IMR-90 (cell line): Measurements from ENCODE around the gene VEZT. TPM values are rescaled to one million over a fixed set of nuclear protein-coding genes. Genes with fewer than 3 reads are reported as not detected.

Experiments used
- ATAC-seq: fragments of 200-7000 bp; cut with Tn5 transposase; 2 replicates; pipeline ENCODE4 v1.9.1; 2020; ENCODE audit warnings: low read depth, mild to moderate bottlenecking, moderate library complexity
- BruUV-seq: library from RNA; stranded (reverse); fragments of 400-500 nt; replicated peaks from 2 replicates; lab custom pipeline; 2021; lab: Mats Ljungman, UMichigan
- CTCF ChIA-PET: fragments of 300-600 bp; formaldehyde crosslinking; extraction: SDS; loops from one replicate; lab custom pipeline; 2021; ENCODE audit warnings: antibody characterized with exemption; lab: Yijun Ruan, JAX
- POLR2A ChIA-PET: fragments of 300-600 bp; sonication (Branson Sonifier 250); formaldehyde crosslinking; loops from one replicate; lab custom pipeline; 2022; ENCODE audit warnings: antibody characterized with exemption; ENCODE audit not compliant: unreplicated experiment; lab: Charles Lee
- DNase-seq: peaks from one replicate; pipeline ENCODE4 v3.0.0; 2013
- H2AFZ ChIP-seq: replicated peaks from 2 replicates; pipeline ENCODE3; 2013; ENCODE audit warnings: low read length, mild to moderate bottlenecking; ENCODE audit not compliant: poor library complexity
- H2AK5ac ChIP-seq: 2 replicates; pipeline ENCODE4 v1.6.1; 2013; ENCODE audit warnings: low read depth, low read length, inconsistent platforms
- H2AK9ac ChIP-seq: replicated peaks from 2 replicates; pipeline ENCODE3; 2013; ENCODE audit warnings: mild to moderate bottlenecking, low read depth, low read length, moderate library complexity; ENCODE audit not compliant: poor library complexity
- H2BK120ac ChIP-seq: 2 replicates; pipeline ENCODE4 v1.6.1; 2013; ENCODE audit warnings: low read depth, low read length, inconsistent platforms
- H2BK15ac ChIP-seq: 3 replicates; pipeline ENCODE4 v1.6.1; 2013; ENCODE audit warnings: low read depth, low read length, inconsistent platforms
- H2BK20ac ChIP-seq: 2 replicates; pipeline ENCODE4 v1.6.1; 2013; ENCODE audit warnings: low read depth, mild to moderate bottlenecking, inconsistent platforms, low read length, moderate library complexity
- H2BK5ac ChIP-seq: 2 replicates; pipeline ENCODE4 v1.6.1; 2013; ENCODE audit warnings: mild to moderate bottlenecking, low read depth, low read length, inconsistent platforms; ENCODE audit not compliant: poor library complexity, severe bottlenecking
- H3K14ac ChIP-seq: replicated peaks from 2 replicates; pipeline ENCODE4 v1.6.1; 2013; ENCODE audit warnings: low read depth, low read length, inconsistent platforms
- H3K18ac ChIP-seq: 2 replicates; pipeline ENCODE4 v1.6.1; 2013; ENCODE audit warnings: low read depth, low read length, control low read depth
- H3K23ac ChIP-seq: 2 replicates; pipeline ENCODE4 v1.6.1; 2013; ENCODE audit warnings: low read depth, low read length, inconsistent platforms
- H3K27ac ChIP-seq: 2 replicates; pipeline ENCODE4 v1.5.1; 2013; ENCODE audit warnings: mild to moderate bottlenecking, control low read depth, low read length; ENCODE audit not compliant: insufficient read depth
- H3K27me3 ChIP-seq: 2 replicates; pipeline ENCODE4 v1.6.1; 2013; ENCODE audit warnings: low read length; ENCODE audit not compliant: control insufficient read depth, insufficient read depth
- H3K36me3 ChIP-seq: 2 replicates; pipeline ENCODE4 v1.6.1; 2013; ENCODE audit warnings: low read length, mixed read lengths; ENCODE audit not compliant: control insufficient read depth, insufficient read depth
- H3K4ac ChIP-seq: 2 replicates; pipeline ENCODE4 v1.6.1; 2013; ENCODE audit warnings: low read depth, low read length, inconsistent platforms
- H3K4me1 ChIP-seq: 2 replicates; pipeline ENCODE4 v1.6.1; 2013; ENCODE audit warnings: low read length, mixed read lengths; ENCODE audit not compliant: control insufficient read depth, insufficient read depth
- H3K4me2 ChIP-seq: 2 replicates; pipeline ENCODE4 v1.6.1; 2013; ENCODE audit warnings: low read depth, mild to moderate bottlenecking, control low read depth, low read length, moderate library complexity
- H3K4me3 ChIP-seq: 2 replicates; pipeline ENCODE4 v1.5.1; 2013; ENCODE audit warnings: low read depth, mild to moderate bottlenecking, control low read depth, low read length, moderate library complexity; ENCODE audit not compliant: insufficient read depth
- H3K56ac ChIP-seq: 2 replicates; pipeline ENCODE4 v1.6.1; 2013; ENCODE audit warnings: low read length, inconsistent platforms; ENCODE audit not compliant: insufficient read depth; ENCODE audit errors: extremely low read depth
- H3K79me1 ChIP-seq, 2 experiments: 2 replicates each; pipeline ENCODE4 v1.6.1; 2013; ENCODE audit warnings: low read length in 2 of 2, inconsistent platforms in 1 of 2, low read depth in 1 of 2
- H3K9ac ChIP-seq: 2 replicates; pipeline ENCODE4 v1.6.1; 2013; ENCODE audit warnings: low read depth, low read length, control low read depth
- H3K9me1 ChIP-seq: 2 replicates; pipeline ENCODE4 v1.6.1; 2013; ENCODE audit warnings: low read length, inconsistent platforms; ENCODE audit not compliant: insufficient read depth
- H3K9me3 ChIP-seq: 2 replicates; pipeline ENCODE4 v1.6.1; 2013; ENCODE audit warnings: low read length; ENCODE audit not compliant: control insufficient read depth, insufficient read depth
- H4K20me1 ChIP-seq: 2 replicates; pipeline ENCODE4 v1.6.1; 2013; ENCODE audit warnings: low read length, inconsistent platforms; ENCODE audit not compliant: insufficient read depth
- H4K5ac ChIP-seq: 2 replicates; pipeline ENCODE4 v1.6.1; 2013; ENCODE audit warnings: mild to moderate bottlenecking, low read depth, low read length, control low read depth
- H4K8ac ChIP-seq, 2 experiments: 2 replicates each; pipeline ENCODE4 v1.6.1; 2013; ENCODE audit warnings: low read depth in 2 of 2, low read length in 2 of 2, control low read depth in 1 of 2, inconsistent platforms in 1 of 2
- H4K91ac ChIP-seq: 2 replicates; pipeline ENCODE4 v1.6.1; 2013; ENCODE audit warnings: low read depth, low read length, inconsistent platforms; ENCODE audit not compliant: insufficient read depth
- BHLHE40 ChIP-seq: fragments of 150-350 bp; IDR thresholded peaks from 2 replicates; pipeline ENCODE4 v1.6.1; 2016; ENCODE audit warnings: mild to moderate bottlenecking, low read depth, low read length
- FOS ChIP-seq: fragments of 150-350 bp; IDR thresholded peaks from 2 replicates; pipeline ENCODE4 v1.6.1; 2016; ENCODE audit warnings: low read depth, low read length
- NFE2L2 ChIP-seq: fragments of 150-350 bp; IDR thresholded peaks from 2 replicates; pipeline ENCODE4 v1.6.1; 2016; ENCODE audit warnings: low read depth, mild to moderate bottlenecking, low read length
- WGBS, 2 experiments: methylation state at CpG; one replicate each; pipeline versions ENCODE4 v1.1.5 to v1.1.7; 2013; ENCODE audit warnings: missing lambda C conversion rate in 2 of 2; ENCODE audit not compliant: insufficient read length in 1 of 2; ENCODE audit errors: extremely low coverage in 2 of 2; 5-methylcytosine and 5-hydroxymethylcytosine counted together
- dilution Hi-C: fragments of 300-500 bp; cut with HindIII; formaldehyde crosslinking; loops from one replicate; pipeline ENCODE4 v1.14.3; 2018; ENCODE audit warnings: low sequenced_read_pairs; ENCODE audit not compliant: unreplicated experiment
- in situ Hi-C: fragments of 300-500 bp; cut with MboI; formaldehyde crosslinking; loops from 3 replicates; pipeline ENCODE4 v1.14.3; 2019; ENCODE audit warnings: low sequenced_read_pairs, inconsistent platforms, mixed read lengths
- intact Hi-C: fragments of 100-400 bp; cut with micrococcal nuclease; formaldehyde crosslinking; loops from 2 replicates; pipeline ENCODE4 v1.10.0; 2022
- polyA plus RNA-seq, 3 experiments: library from polyadenylated mRNA; depleted of rRNA; stranded (reverse); fragments of >200 nt; gene quantifications; 2 replicates each; pipeline ENCODE4 v1.2.3, GENCODE V29; 2012; ENCODE audit warnings: low replicate concordance in 1 of 3
- total RNA-seq: library from RNA; depleted of rRNA; stranded (reverse); fragments of >200 nt; gene quantifications from 2 replicates; pipeline ENCODE4 v1.2.3, GENCODE V29; 2012

Gene VEZT
- total and polyA plus RNA-seq, 2 of the 4 experiments (the other 2 are of a cell fraction): 54.5 to 90.2 TPM

- H2AK5ac ChIP-seq: no peak overlapping the region
- H4K5ac ChIP-seq: no peak overlapping the region
- H3K27ac ChIP-seq: no peak overlapping the region
- H3K56ac ChIP-seq: no peak overlapping the region
- BruUV-seq: no TSS peak
- H2AK9ac ChIP-seq: no peak overlapping the region
- H3K14ac ChIP-seq: no peak overlapping the region
- H2BK5ac ChIP-seq: no peak overlapping the region
- peaks cover 4% of the 10 kb centered on the region; the same call in 1 of the 2 replicates for H3K9me1 ChIP-seq
- no peak overlapping the region for H3K4me3 ChIP-seq
- peaks cover 9% of the 10 kb centered on the region; the same call in 1 of the 2 replicates for H3K36me3 ChIP-seq
- H2AFZ ChIP-seq: no peak overlapping the region
- ChIA-PET CTCF (interaction anchor here (1.1 kb wide), 1 partner anchor 13 kb away, joined by 3 read pairs; no protein-coding TSS in a partner anchor), POLR2A (no interaction called here)
- no peaks in the 10 kb centered on the region for H3K27me3 ChIP-seq
- dilution Hi-C loops (no loop called here), in situ Hi-C loops (no loop called here), intact Hi-C loops (no loop called here)
- WGBS, 2 experiments: no CpG with 5 or more reads among the region's 2 CpGs
- H2BK20ac ChIP-seq: no peak overlapping the region
- no peak overlapping the region for H3K18ac ChIP-seq
- no peak overlapping the region for H2BK15ac ChIP-seq
- no peak overlapping the region for H3K4me2 ChIP-seq
- DNase-seq (no peak), ATAC-seq (no peak)
- no peaks in the 10 kb centered on the region for H3K9me3 ChIP-seq
- H3K9ac ChIP-seq: no peak overlapping the region
- TF ChIP-seq NFE2L2: no peak
- TF ChIP-seq FOS: no peak
- no peak for TF ChIP-seq BHLHE40
- no peak overlapping the region for H2BK120ac ChIP-seq
- no peak overlapping the region for H4K91ac ChIP-seq
- H3K4ac ChIP-seq: no peak overlapping the region
- no peak overlapping the region for H3K23ac ChIP-seq
- no peak overlapping the region for H4K8ac ChIP-seq
- H3K79me1 ChIP-seq: peaks cover 4% of the 10 kb centered on the region in 2 experiments; a peak in 2 of 4 replicates
- peaks cover 2% of the 10 kb centered on the region; the same call in 1 of the 2 replicates for H3K4me1 ChIP-seq
- H4K20me1 ChIP-seq: no peaks in the 10 kb centered on the region
Observed at GRCh38 chr12:95291501-95291900, 73.9 kb downstream of the VEZT start.
